ENCODE measurements around the gene TMOD3.

The TMOD3 gene

DNA sequence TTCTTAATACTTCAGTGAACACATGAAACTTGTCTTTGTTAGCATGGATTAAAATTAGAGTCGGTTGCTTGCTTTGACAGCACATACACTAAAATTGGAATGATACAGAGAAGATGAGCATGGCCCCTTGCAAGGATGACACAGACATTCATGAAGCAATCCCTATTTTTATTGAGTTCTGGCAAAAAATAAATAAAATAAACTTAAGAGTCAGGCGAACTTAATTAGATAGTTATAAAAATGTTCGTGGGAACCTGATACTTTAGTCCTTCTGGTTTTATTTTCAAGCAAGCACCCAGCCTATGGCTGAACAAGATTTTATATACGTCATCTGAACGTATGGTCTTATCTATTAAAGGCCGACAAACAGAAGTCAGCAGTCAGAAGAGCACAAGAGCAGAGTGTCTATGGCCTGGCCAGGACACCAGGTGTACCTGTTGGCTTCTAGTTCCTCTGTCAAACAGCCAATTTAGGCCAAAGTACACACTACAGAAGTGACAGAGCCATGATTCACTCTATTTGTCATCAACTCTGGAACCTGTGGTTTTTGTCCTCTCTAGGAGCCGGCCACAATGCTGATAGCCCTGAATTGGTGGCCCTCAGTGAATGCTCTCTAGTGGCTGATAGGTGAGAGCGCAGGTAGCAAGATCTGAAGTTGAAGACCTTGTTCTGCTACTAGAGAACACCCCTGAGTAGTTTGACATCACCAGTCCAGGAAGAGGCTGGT lies 77.8 kb downstream of the TMOD3 start:
- DNase-seq (ENCODE audit: low read depth, low spot score): no peak

DNA sequence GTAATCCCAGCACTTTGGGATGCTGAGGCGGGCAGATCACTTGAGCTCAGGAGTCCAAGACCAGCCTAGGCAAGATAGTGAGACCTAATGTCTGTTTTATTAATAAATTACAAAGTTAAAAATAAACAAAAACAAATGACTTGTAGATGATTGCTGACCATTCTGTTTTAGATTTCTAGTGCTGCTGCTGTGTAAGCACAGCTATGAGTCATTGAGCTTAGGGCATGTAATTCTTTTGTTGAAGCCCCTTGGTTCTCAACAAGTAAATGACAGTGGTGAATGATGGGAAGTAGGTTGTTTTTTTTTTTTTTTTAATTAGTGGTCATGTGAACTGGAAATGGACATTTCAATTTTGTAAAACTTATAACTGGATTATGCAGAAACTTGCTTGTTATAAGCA lies 78.9 kb downstream of the TMOD3 start:
- no peak for DNase-seq (ENCODE audit: low read depth, low spot score)

DNA sequence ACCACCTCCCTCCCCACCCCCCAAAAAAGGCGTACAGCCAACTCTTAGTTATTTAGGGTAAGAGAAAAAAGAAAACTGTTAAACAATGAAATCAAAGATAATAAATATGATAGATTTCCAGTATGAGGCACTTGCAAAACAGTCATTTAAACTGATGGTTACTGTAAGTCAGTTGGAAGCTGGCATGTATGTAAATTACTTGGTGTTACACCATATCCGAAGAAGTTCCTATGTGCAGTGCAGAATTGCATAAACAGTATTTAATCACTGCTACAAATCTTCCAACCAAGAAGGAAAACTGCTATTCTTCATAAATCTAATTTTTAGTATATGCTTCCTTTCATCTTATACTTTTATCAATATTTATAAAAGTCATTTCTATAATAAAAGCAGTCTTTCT lies 80.1 kb downstream of the TMOD3 start:
- no peak for DNase-seq (ENCODE audit: low read depth, low spot score)

DNA sequence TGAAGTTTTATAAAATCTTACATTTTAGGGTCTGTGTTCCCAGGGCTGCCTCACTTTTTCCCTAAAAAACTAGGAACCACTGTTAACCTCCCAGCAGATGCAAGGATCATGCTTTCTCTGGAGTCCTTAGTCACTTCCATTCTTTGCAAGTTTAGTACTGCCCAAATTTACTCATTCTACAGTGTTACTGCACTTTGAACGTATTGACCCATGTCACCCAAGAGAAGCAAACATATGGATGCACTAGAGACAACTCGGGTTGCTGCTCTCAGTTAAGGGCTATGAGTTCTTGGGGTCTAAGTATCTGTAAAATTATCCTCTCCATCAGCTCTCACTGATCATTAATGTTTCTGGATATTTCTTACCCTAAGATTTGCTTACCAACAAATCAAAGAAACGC lies 83.1 kb downstream of the TMOD3 start:
- DNase-seq (ENCODE audit: low read depth, low spot score): no peak

DNA sequence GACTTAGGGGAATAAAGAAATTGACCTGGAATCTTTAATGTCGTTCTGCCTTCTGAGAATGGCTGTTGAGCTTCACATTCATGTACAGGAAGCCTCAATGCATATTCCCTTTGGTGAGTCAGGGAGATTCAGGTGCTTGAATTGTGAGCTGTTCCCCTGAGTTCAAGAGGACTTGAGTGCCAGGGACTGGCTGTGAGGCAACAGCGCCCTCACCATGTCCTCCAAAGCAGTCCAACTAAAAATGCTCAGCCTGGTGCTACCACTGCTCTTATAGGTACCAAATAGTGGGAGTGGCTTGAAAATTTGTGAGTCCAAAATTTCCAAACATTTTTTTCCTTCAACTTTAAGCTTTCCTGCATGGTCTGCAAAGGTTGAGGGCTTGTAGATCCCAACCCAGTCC lies 88.0 kb downstream of the TMOD3 start:
- no peak for DNase-seq (ENCODE audit: low read depth, low spot score)

DNA sequence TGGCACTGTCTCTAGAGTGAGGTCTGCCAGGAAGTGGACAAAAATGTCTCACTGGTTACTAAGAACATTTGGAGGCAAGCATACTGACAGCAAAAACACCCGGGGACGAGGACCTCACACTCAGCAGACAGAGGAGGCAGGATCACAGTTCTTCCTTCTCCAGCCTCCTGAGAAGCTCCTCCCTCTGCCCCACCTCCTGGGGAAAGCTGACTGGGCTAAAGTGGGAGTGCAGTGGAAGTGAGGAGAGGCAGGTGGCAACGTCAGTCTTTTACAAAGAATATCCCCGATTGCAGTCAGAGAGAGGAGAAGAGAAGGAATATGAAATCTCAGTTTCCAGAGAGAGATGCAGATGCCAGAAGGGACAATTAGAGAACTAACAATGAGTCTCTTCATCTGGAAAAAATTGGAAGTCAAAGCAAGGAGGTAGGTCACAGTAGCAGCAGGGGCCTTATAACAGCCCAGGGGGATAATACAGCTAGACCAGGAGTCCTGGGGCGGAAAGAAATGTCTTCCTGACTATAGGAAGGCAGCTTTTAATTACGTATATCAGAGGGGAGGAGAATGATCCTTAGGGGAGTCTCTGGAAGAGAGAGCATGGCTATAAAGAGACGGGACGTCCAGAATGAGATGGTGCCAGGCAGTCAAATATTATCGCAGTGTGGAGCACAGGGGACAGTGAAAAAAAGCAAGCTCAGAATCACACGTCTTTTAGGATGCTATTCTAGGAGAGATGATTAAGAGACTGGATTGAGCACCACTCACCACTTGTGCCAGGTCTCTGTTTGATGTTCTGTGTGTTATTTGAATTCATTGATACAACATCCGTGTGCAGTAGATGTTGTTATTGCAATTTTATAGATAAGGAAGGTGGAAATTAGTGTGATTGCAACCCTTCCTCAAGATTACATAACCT lies 95.0 kb downstream of the TMOD3 start:
- no peak for DNase-seq (ENCODE audit: low read depth, low spot score)

DNA sequence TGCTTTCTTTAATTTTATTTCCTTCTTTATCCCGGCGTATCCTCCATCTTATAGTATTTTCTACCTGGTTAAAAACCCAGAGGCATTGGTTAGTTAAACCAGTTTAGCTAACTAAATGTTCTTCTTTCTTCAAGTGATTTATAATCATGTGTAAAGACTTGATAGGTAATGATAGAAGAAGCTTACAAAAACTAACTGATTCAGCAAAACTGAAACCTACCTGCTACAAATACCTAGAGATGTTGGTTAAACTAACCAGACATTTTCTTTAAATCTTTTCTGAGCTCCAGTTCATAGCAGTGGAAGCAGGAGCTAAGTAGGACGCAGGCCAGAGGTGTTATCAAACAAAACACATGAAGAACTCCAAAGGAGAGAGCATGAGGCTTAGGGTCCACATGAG lies 97.4 kb downstream of the TMOD3 start:
- no peak for DNase-seq (ENCODE audit: low read depth, low spot score)

DNA sequence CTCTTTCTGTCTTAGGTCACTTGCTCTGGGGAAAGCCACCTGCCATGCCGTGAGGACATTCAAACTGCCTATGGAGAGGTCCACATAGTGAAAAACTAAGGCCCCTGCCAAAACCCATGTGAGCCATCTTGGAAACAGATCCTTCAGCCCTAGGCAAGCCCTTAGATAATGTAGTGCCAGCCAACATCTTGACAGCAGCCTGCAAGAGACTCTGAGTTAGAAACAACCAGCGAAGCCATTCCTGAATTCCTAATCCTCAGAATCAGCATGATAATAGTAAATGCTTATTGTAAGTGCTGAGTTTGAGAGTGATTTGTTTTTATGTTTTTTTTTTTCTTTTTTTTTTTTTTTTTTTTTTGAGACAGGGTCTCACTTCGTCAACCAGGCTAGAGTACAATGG lies 101.6 kb downstream of the TMOD3 start:
- DNase-seq (ENCODE audit: low read depth, low spot score): no peak

DNA sequence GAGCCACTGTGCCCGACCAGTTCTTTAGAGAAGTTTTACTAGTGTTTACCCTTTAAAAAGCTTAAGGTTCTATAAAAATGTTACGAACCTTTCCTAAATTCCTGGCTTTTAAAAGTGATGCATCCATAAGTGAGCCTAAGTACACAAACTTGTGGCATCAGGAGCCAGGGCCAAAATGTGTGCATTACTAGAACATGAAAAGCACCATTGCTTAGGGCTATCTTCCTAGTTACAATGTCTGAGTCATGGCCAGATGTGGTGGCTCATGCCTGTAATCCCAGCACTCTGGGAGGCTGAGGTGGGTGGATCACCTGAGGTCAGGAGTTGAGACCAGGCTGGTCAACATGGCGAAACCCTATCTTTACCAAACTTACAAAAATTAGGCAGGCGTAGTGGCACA lies 102.2 kb downstream of the TMOD3 start:
- DNase-seq (ENCODE audit: low read depth, low spot score): no peak

DNA sequence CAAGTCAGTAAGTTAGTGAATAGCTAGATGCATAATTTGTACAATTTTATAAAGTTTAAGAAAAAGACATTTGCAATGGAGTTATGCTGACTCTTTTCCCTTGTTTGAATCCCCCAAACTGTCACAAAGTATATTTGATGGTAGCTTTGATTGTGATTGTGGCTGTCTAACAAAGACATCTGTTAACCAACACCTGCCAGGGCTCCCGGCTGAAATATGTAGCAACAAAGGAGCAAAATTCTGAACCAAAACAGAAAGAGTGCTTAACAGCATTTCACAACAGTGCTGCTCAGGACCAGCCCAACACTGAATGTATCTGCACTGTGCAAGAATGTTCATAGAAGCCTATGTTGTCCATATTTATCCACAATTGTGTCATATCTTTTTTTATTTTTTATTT lies 102.7 kb downstream of the TMOD3 start:
- DNase-seq (ENCODE audit: low read depth, low spot score): no peak

DNA sequence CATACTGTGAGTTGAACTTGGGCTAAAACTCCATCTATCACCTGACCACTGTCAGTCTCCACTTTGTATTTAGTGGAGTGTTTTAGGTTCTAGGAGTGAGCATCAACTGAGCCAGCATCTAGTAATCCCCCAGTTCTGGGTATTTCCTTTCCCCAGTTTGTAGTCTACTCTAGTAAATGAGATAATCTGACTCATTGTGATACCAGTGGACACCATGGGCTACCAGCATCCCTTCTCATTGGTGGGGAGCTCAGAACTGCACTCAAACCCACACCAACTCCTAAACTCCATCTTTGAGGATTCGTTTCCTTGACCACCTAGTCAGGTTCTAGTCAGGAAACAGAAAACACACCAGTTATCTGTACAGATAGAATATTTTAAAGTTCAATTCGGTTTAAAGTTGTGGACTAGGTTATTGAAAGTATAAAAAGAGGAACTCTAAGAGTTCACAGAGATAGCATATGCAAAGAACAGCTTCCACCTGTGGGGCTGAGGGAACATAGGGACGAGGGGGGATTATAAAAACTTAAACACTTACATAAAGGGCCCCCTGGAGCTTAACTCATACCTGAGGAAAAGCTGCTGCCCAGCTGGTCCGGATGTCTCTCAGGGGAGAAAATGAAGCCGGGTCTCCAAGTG lies 106.1 kb downstream of the TMOD3 start:
- DNase-seq (ENCODE audit: low read depth, low spot score): no peak

DNA sequence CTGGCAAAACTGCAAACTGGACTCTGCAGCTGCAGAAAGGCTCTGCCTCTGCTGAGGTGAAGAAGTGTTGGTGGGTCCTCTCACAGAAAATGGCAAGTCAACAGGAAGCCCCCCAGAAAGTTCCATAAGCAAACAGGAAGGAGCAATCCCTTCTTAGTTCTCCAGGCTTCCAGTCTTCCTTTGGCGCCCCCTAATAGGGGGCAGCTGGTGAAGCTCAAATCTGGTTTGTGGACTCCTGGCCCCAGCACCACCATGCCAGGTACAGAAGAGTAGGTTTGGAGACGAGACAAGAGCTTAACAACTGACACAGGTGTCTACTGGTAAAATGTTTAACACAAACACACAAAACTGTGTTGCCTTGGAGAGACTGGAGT lies 106.6 kb downstream of the TMOD3 start:
- no peak for DNase-seq (ENCODE audit: low read depth, low spot score)

DNA sequence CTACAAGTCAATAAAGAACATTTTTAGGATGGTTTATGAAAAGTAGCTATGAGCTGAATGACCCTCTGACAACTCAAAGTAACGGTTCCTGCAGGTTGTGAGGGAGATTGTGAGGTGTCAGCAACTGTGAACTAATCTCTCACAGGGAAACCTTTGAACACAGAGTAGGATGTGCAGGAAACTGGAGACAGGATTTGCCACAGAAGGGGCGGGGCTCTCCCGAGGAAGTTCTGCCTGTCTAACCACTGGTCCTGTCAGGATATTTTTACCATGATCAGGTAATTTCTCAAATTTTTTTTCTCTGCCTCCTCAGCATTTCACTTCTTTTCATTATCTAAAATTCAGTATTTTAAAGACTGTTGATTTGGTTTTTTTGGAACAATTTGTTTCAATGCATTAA lies 108.8 kb downstream of the TMOD3 start:
- DNase-seq (ENCODE audit: low read depth, low spot score): no peak

DNA sequence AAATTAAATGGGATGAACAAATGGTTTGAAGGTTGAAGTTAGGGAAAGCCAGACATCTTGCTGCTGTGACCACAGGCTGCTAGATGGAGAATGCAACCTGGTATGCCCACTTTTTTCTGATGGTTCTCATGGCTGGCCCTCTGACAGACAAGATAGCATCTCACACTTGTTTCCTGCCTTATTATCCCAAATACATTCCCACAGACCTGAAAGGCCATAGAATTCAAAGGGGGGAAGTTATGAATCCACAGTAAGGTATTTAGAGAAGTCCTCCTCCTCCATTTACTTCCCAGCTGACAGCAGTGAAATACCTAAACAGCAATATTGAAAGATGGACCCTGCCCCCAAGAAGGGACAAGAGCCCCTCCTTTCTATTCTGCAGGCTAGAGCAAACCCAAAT lies 109.8 kb downstream of the TMOD3 start:
- DNase-seq (ENCODE audit: low read depth, low spot score): no peak

DNA sequence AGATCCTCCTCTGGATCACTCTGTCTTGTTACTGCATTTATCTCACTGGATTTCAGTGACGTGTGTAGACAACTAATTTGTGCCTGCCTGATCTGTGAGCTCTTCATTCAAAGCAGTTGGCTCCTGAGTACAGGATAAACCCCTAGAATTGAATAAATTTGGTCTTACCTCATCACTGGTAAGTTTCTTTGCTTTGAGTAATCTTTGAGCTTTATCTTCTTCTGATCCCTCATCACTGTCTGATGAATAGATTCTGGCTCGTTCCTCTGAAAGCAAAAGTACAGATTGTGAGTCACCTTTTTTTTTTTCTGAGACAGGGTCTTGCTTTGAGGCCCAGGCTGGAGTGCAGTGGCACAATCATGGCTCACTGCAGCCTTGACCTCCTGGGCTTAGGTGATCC lies 117.7 kb downstream of the TMOD3 start:
- no peak for DNase-seq (ENCODE audit: low read depth, low spot score)

DNA sequence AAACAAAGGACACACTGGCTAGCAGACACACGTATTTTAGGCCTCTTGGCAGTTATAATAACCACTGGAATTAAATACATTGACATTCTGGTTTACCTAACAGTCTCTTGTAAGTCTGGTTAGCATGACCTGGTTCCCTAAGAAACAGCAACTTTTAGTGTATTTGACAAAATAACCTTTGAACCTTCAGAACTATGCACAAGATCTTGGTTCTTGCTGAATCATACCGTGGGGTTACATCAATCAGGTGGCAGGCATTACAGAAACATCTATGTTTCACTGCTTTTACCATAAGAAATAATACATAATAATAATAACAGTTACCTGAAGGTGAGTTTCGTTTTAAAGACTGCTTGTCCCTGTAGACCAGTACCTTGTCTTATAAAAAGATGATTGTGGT lies 123.4 kb downstream of the TMOD3 start:
- no peak for DNase-seq (ENCODE audit: low read depth, low spot score)

DNA sequence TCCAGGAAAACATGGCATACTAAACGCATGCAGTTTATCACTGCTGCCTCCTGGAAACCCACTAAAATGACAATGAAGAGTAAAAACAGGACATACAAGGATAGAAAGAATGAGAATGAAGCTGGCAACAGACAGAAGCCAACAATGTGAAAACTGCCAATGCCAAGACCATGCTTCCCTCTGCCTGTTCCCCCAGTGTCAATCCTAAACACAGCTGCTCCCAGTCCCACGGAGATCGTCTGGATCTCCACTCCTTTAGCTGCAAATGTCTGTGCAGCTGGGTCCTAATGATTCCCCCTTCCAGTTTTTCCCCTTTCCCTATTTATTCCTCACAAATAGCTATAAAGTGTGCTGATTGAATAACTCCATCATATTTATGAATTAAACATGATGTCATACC lies 126.1 kb downstream of the TMOD3 start:
- DNase-seq (ENCODE audit: low read depth, low spot score): no peak

Measured in activated CD4-positive, CD25-positive, alpha-beta regulatory T cell treated with anti-CD3 and anti-CD28 coated beads, Interleukin-2, amount 50 U/mL, for 16 hours (primary cell).